Fibroblast of the aortic adventitia (primary cell): ENCODE results near the gene FLNC. TPM values are rescaled to one million over a fixed set of nuclear protein-coding genes. Genes with fewer than 3 reads are reported as not detected.

Source experiments
- DNase-seq: peaks from one replicate; pipeline ENCODE4 v3.0.0-alpha.2; 2010; ENCODE audit warnings: low read depth
- H3K4me3 ChIP-seq: 2 replicates; pipeline ENCODE4 v1.5.1; 2011; ENCODE audit warnings: low read depth, mild to moderate bottlenecking, control low read depth, low read length, moderate library complexity
- CTCF ChIP-seq: IDR thresholded peaks from 2 replicates; pipeline ENCODE4 v1.5.1; 2011; ENCODE audit warnings: mild to moderate bottlenecking, low read length, control low read depth, inconsistent platforms; ENCODE audit not compliant: insufficient read depth
- total RNA-seq: library from RNA; depleted of rRNA; stranded (reverse); fragments of >200 nt; gene quantifications from 2 replicates; pipeline ENCODE4 v1.2.3, GENCODE V29; 2012; ENCODE audit warnings: low replicate concordance

The FLNC gene
- total RNA-seq, 1 donor, result 193 TPM

- DNase-seq, result no peak
- no peak overlapping the region for H3K4me3 ChIP-seq
- TF ChIP-seq CTCF, result no peak
Measured at GRCh38 chr7:128793181-128793547, 37.0 kb upstream of the FLNC start.

DNA sequence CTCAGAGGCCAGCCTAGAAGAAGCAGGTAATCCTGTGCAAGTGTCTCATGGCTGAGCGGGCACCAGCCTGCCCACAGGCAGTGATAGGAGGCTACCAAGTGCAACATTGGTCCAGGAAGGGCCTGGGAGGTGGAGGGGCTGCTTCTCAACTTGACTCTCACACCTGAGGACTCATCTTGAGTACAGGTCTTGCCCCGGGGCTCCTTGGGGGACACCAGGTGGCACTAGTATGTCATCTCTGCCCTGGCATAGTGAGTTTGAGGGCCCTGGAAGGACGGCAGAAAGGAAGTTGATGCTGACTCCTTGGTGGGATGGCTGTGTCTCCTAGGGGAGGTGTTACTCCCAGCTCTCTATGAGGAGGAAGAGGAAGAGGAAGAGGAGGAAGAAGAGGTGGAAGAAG, 36.2 kb upstream of the FLNC start:
- DNase-seq, result no peak

GRCh38 chr7:128794436-128794835, 35.8 kb upstream of the FLNC start:
- no peak overlapping the region for H3K4me3 ChIP-seq
- DNase-seq, result no peak
- no peak for TF ChIP-seq CTCF

More for the DNA sequence above, 36.2 kb upstream of the FLNC start:
- no peak for TF ChIP-seq CTCF
- no peak overlapping the region for H3K4me3 ChIP-seq

GRCh38 chr7:128795129-128795528, 35.1 kb upstream of the FLNC start:
- no peak for TF ChIP-seq CTCF
- no peak overlapping the region for H3K4me3 ChIP-seq
- DNase-seq, result no peak

DNA sequence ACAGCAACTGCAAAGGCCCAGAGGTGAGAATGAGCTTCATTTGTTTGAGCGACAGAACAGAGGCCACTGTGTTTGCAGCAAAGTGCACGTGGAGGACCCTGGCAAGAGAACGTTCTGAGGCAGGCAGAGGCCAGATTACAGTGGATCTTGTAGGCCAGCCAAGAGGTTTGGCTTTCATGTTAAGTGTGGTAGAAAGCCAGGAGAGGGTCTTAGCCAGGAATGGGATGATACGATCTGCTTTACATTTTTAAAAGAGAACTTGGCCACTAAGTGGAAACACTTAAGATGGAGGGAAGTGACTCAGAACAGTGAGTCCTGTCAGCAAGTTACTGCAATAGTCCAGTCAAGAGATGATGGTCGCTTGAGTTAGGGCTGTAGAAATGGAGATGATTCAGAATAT, 33.9 kb upstream of the FLNC start:
- H3K4me3 ChIP-seq, result no peak overlapping the region
- no peak for TF ChIP-seq CTCF
- DNase-seq, result peak; percentile 98

DNA sequence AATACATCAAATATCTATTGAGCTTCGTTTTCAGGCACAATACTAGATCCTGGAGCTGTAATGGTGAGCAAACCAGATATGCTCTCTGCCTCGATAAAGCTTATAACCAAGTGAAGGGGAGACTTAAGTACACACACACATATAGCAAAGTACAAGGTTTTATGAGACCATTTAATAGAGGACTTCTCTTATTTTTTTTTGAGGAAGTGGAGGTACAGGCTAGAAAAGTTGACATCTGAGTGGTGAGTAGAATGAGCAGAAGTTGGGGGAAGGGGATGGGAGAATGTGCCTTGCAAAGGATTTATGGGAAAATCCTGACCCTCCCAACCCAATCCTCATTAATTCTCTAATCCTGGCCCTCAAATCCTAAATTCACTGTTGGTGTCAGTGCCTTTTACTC, 30.8 kb upstream of the FLNC start:
- TF ChIP-seq CTCF, result no peak
- H3K4me3 ChIP-seq, result no peak overlapping the region
- no peak for DNase-seq

DNA sequence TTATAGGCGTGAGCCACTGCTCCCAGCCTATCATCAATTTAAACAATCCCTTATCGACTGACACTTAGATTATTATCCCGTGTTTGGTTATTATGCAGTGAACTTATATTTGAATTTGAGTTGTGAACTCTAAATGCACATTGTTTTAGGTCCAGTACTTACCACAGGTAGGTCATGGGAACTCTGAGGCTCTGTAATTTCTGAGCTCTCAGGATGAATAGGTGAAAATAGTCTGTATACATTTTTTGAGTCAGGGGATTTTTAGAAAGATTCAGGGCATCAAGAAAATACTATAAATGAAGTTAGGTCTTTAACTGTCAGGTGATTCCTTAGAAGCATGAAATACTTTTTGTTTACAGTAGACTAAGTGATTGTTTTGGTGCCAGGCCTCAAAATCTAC, 29.6 kb upstream of the FLNC start:
- DNase-seq, result no peak
- no peak for TF ChIP-seq CTCF
- no peak overlapping the region for H3K4me3 ChIP-seq
